HCT116 (cell line): Measurements from ENCODE around the gene FLT4. TPM values are rescaled to one million over a fixed set of nuclear protein-coding genes. Genes with fewer than 3 reads are reported as not detected.

Source experiments
- ATAC-seq: fragments of 200-7000 bp; cut with Tn5 transposase; 2 replicates; pipeline ENCODE4 v1.9.1; 2020; ENCODE audit warnings: mild to moderate bottlenecking, moderate library complexity
- BruUV-seq: library from RNA; stranded (reverse); fragments of 400-500 nt; replicated peaks from 2 replicates; lab custom pipeline; 2021; lab: Mats Ljungman, UMichigan
- CTCF ChIA-PET: fragments of 300-600 bp; sonication (Branson Sonifier 250); formaldehyde crosslinking; loops from one replicate; lab custom pipeline; 2021; ENCODE audit warnings: antibody characterized with exemption; lab: Charles Lee
- POLR2A ChIA-PET: fragments of 300-600, 350-600 bp; sonication (Branson Sonifier 250); formaldehyde crosslinking; loops from one replicate; lab custom pipeline; 2021; ENCODE audit warnings: antibody characterized with exemption; lab: Charles Lee
- RAD21 ChIA-PET, 2 experiments: fragments of 300-600 bp; sonication (Branson Sonifier 250); formaldehyde crosslinking; loops; one replicate each; lab custom pipeline; 2023; ENCODE audit warnings: low total read pairs in 2 of 2; ENCODE audit not compliant: uncharacterized antibody in 2 of 2, unreplicated experiment in 2 of 2, low non-redundant PET in 1 of 2; lab: Charles Lee
- DNase-seq: peaks from one replicate; pipeline ENCODE4 v3.0.0-alpha.2; 2010; ENCODE audit warnings: low read depth, low spot score
- H2AFZ ChIP-seq: fragments of 200-600 bp; shearing (Covaris generic), sonication (generic); 2 replicates; pipeline ENCODE4 v1.6.1; 2017; ENCODE audit warnings: low read depth, mixed run types, mixed read lengths, antibody characterized with exemption, low read length; ENCODE audit not compliant: poor library complexity, severe bottlenecking
- H3K27ac ChIP-seq: 2 replicates; pipeline ENCODE4 v1.5.1; 2012; ENCODE audit warnings: low read depth, low read length
- H3K27me3 ChIP-seq: fragments of 200-600 bp; sonication (generic); 2 replicates; pipeline ENCODE4 v1.6.1; 2016; ENCODE audit warnings: mixed run types, low read length, mixed read lengths; ENCODE audit not compliant: insufficient read depth
- H3K36me3 ChIP-seq, 2 experiments: fragments of 200-500 bp in 1 of 2; fragments of 200-600 bp in 1 of 2; sonication (Bioruptor generic) in 1 of 2; sonication (generic) in 1 of 2; 2 replicates each; pipeline versions ENCODE4 v1.5.1 to v1.6.1; 2014 to 2016; ENCODE audit warnings: low read length in 2 of 2, inconsistent platforms in 1 of 2, mixed read lengths in 1 of 2, mixed run types in 1 of 2; ENCODE audit not compliant: insufficient read depth in 2 of 2, control insufficient read depth in 1 of 2
- H3K4me1 ChIP-seq, 2 experiments: fragments of 200-600 bp in 1 of 2; sonication (generic) in 1 of 2; 2 replicates each; pipeline versions ENCODE4 v1.5.1 to v1.6.1; 2012 to 2017; ENCODE audit warnings: low read length in 2 of 2, inconsistent platforms in 1 of 2, mild to moderate bottlenecking in 1 of 2, mixed read lengths in 1 of 2, mixed run types in 1 of 2, moderate library complexity in 1 of 2; ENCODE audit not compliant: insufficient read depth in 2 of 2, control insufficient read depth in 1 of 2
- H3K4me2 ChIP-seq: fragments of 200-600 bp; sonication (generic); 2 replicates; pipeline ENCODE4 v1.6.1; 2017; ENCODE audit warnings: mixed run types, low read length, mixed read lengths
- H3K4me3 ChIP-seq, 2 experiments: fragments of 200-600 bp in 1 of 2; sonication (generic) in 1 of 2; replicated peaks in 1 of 2; 2 replicates each; pipeline ENCODE4 v1.5.1; 2011 to 2016; ENCODE audit warnings: low read length in 2 of 2, control low read depth in 1 of 2, low read depth in 1 of 2, mild to moderate bottlenecking in 1 of 2, mixed read lengths in 1 of 2, mixed run types in 1 of 2
- H3K79me2 ChIP-seq: fragments of 200-600 bp; sonication (generic); 2 replicates; pipeline ENCODE4 v1.6.1; 2017; ENCODE audit warnings: mild to moderate bottlenecking, mixed run types, low read length, moderate library complexity, mixed read lengths; ENCODE audit not compliant: insufficient read depth
- H3K9ac ChIP-seq: fragments of 200-600 bp; sonication (generic); 2 replicates; pipeline ENCODE4 v1.6.1; 2016; ENCODE audit warnings: low read length, mixed read lengths
- H3K9me2 ChIP-seq: fragments of 200-600 bp; sonication (generic), shearing (Covaris generic); 2 replicates; pipeline ENCODE4 v1.6.1; 2017; ENCODE audit warnings: mixed run types, mild to moderate bottlenecking, moderate library complexity; ENCODE audit not compliant: insufficient read depth
- H3K9me3 ChIP-seq, 2 experiments: fragments of 200-500 bp in 1 of 2; fragments of 200-600 bp in 1 of 2; sonication (Bioruptor generic) in 1 of 2; sonication (generic) in 1 of 2; 2 replicates each; pipeline ENCODE4 v1.6.1; 2014 to 2017; ENCODE audit warnings: low read length in 2 of 2, mixed read lengths in 2 of 2, inconsistent platforms in 1 of 2, low read depth in 1 of 2, mild to moderate bottlenecking in 1 of 2, mixed run types in 1 of 2, moderate library complexity in 1 of 2; ENCODE audit not compliant: control insufficient read depth in 1 of 2, insufficient read depth in 1 of 2
- H4K20me1 ChIP-seq: fragments of 200-600 bp; sonication (generic), shearing (Covaris generic); 2 replicates; pipeline ENCODE4 v1.6.1; 2017; ENCODE audit warnings: mixed run types, mild to moderate bottlenecking, moderate library complexity; ENCODE audit not compliant: insufficient read depth
- CBX3 ChIP-seq: IDR thresholded peaks from 2 replicates; pipeline ENCODE4 v1.6.1; 2012; ENCODE audit warnings: low read depth
- ELF1 ChIP-seq: IDR thresholded peaks from 2 replicates; pipeline ENCODE4 v1.6.1; 2012; ENCODE audit warnings: low read depth, borderline replicate concordance
- EZH2 ChIP-seq: fragments of 200-600 bp; sonication (generic); IDR thresholded peaks from 2 replicates; pipeline ENCODE4 v1.6.1; 2017; ENCODE audit warnings: antibody characterized with exemption, mixed run types
- EZH2phosphoT487 ChIP-seq: fragments of 200-600 bp; IDR thresholded peaks from 2 replicates; pipeline ENCODE4 v1.6.1; 2018; ENCODE audit warnings: antibody characterized with exemption, borderline replicate concordance
- FOSL1 ChIP-seq: IDR thresholded peaks from 2 replicates; pipeline ENCODE4 v1.6.1; 2012; ENCODE audit warnings: low read depth
- JUND ChIP-seq: IDR thresholded peaks from 2 replicates; pipeline ENCODE4 v1.6.1; 2012
- SP1 ChIP-seq: IDR thresholded peaks from 2 replicates; pipeline ENCODE4 v1.6.1; 2012; ENCODE audit warnings: low read depth
- YY1 ChIP-seq: IDR thresholded peaks from 2 replicates; pipeline ENCODE4 v1.6.1; 2011; ENCODE audit warnings: low read length, low read depth, moderate library complexity, mild to moderate bottlenecking; ENCODE audit not compliant: insufficient replicate concordance; ENCODE audit errors: extremely low read depth
- ZFX ChIP-seq: fragments of 450-650 bp; IDR thresholded peaks from 2 replicates; pipeline ENCODE4 v1.6.1; 2017
- intact Hi-C: fragments of 100-400 bp; cut with micrococcal nuclease; formaldehyde crosslinking; loops from 2 replicates; pipeline ENCODE4 v1.10.0; 2022
- total RNA-seq: library from RNA; stranded (reverse); gene quantifications from one replicate; pipeline ENCODE4 v1.2.1, GENCODE V29; 2021; ENCODE audit not compliant: unreplicated experiment
- TF ChIP-seq, protein P1 (sequence below): IDR thresholded peaks from 2 replicates; pipeline ENCODE4 v1.6.1; 2011; ENCODE audit warnings: mild to moderate bottlenecking, low read length, moderate library complexity; ENCODE audit not compliant: insufficient replicate concordance; ENCODE audit errors: extremely low read depth
- TF ChIP-seq, protein P2 (sequence below), 3 experiments: fragments of 200-600 bp in 1 of 3; sonication (generic) in 1 of 3; IDR thresholded peaks in 2 of 3; conservative IDR thresholded peaks in 1 of 3; 2 replicates each; pipeline ENCODE4 v1.5.1; 2012 to 2017; ENCODE audit warnings: low read depth in 2 of 3, low read length in 2 of 3, antibody characterized with exemption in 1 of 3, borderline replicate concordance in 1 of 3, control low read depth in 1 of 3, mild to moderate bottlenecking in 1 of 3, mixed read lengths in 1 of 3, mixed run types in 1 of 3, moderate library complexity in 1 of 3; ENCODE audit not compliant: insufficient read depth in 1 of 3

FLT4 gene
- total RNA-seq, 1 experiment from 2014 or later = 0.17 TPM

DNA sequence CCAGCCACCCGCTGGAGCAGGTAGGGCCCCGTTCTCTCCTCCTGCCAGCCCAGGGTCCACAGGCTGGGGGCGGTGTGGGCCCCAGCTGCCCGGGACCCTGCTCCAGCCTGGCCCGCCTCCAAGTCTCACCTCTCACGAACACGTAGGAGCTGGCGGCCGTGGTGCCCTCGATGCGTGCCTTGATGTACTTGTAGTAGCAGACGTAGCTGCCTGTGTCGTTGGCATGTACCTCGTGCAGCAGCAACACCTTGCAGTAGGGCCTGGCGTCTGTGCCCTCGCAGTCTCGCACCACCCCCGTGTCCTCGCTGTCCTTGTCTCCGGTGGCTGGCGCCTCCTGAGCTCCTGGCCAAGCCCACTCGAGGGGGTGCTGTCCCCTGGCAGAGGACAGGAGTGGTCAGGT lies 19.0 kb downstream of the FLT4 start:
- Histone ChIP-seq H3K4me3 (no peak overlapping the region), H3K27ac (no peak overlapping the region), H3K79me2 (no peaks in the 10 kb centered on the region), H3K9ac (no peak overlapping the region), H4K20me1 (no peaks in the 10 kb centered on the region), H3K4me2 (no peak overlapping the region)
- intact Hi-C loops = no loop called here
- ChIA-PET RAD21 (no interaction called here), POLR2A (no interaction called here), CTCF (no interaction called here)
- DNase-seq (no peak), ATAC-seq (no peak)
- TF ChIP-seq EZH2phosphoT487 (no peak), FOSL1 (no peak), ZFX (no peak), SP1 (no peak), YY1 (no peak)
- TF ChIP-seq, protein P1, sequence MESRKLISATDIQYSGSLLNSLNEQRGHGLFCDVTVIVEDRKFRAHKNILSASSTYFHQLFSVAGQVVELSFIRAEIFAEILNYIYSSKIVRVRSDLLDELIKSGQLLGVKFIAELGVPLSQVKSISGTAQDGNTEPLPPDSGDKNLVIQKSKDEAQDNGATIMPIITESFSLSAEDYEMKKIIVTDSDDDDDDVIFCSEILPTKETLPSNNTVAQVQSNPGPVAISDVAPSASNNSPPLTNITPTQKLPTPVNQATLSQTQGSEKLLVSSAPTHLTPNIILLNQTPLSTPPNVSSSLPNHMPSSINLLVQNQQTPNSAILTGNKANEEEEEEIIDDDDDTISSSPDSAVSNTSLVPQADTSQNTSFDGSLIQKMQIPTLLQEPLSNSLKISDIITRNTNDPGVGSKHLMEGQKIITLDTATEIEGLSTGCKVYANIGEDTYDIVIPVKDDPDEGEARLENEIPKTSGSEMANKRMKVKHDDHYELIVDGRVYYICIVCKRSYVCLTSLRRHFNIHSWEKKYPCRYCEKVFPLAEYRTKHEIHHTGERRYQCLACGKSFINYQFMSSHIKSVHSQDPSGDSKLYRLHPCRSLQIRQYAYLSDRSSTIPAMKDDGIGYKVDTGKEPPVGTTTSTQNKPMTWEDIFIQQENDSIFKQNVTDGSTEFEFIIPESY = no peak
- TF ChIP-seq, all 23 proteins: peak for 0
- no peaks in the 10 kb centered on the region for H3K9me2 ChIP-seq
- no TSS peak for BruUV-seq
- H3K9me3 ChIP-seq = no peaks in the 10 kb centered on the region
- H3K36me3 ChIP-seq = no peaks in the 10 kb centered on the region
- no peaks in the 10 kb centered on the region for H3K4me1 ChIP-seq
- no peaks in the 10 kb centered on the region for H3K27me3 ChIP-seq
- no peak overlapping the region for H2AFZ ChIP-seq

DNA sequence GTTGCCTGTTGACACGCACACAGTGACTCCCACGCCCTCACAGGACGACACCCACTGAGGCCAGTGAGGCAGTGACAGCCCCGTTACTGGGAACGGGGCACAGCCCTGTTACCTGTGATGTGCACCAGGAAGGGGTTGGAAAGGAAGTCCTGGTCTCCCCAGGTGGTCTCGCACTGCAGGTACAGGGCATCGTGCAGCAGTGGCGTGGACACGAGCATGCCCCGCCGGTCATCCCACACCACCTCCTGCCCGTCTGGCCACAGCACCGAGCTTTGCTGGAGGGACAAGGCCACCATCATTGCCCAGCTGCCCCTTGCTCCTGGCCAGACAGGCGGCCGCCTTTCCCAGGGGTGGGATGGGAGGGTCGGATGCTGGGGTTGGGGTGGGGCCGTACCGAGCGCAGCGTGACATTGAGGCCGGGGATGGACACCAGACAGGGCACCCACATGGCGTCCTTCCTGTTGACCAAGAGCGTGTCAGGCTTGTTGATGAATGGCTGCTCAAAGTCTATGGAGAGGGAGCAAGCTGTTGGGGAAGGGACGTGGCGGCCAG lies 19.5 kb downstream of the FLT4 start:
- ChIA-PET RAD21 (no interaction called here), POLR2A (no interaction called here), CTCF (no interaction called here)
- H3K9me3 ChIP-seq = no peaks in the 10 kb centered on the region
- intact Hi-C loops = no loop called here
- no peaks in the 10 kb centered on the region for H3K4me1 ChIP-seq
- no peaks in the 10 kb centered on the region for H3K27me3 ChIP-seq
- ATAC-seq (no peak), DNase-seq (no peak)
- H3K4me3 ChIP-seq = no peak overlapping the region
- H3K9ac ChIP-seq = no peak overlapping the region
- no peak overlapping the region for H2AFZ ChIP-seq
- H3K79me2 ChIP-seq = no peaks in the 10 kb centered on the region
- no peaks in the 10 kb centered on the region for H3K36me3 ChIP-seq
- TF ChIP-seq EZH2 = no peak
- TF ChIP-seq ZFX = no peak
- TF ChIP-seq CBX3 = no peak
- TF ChIP-seq, protein P2, sequence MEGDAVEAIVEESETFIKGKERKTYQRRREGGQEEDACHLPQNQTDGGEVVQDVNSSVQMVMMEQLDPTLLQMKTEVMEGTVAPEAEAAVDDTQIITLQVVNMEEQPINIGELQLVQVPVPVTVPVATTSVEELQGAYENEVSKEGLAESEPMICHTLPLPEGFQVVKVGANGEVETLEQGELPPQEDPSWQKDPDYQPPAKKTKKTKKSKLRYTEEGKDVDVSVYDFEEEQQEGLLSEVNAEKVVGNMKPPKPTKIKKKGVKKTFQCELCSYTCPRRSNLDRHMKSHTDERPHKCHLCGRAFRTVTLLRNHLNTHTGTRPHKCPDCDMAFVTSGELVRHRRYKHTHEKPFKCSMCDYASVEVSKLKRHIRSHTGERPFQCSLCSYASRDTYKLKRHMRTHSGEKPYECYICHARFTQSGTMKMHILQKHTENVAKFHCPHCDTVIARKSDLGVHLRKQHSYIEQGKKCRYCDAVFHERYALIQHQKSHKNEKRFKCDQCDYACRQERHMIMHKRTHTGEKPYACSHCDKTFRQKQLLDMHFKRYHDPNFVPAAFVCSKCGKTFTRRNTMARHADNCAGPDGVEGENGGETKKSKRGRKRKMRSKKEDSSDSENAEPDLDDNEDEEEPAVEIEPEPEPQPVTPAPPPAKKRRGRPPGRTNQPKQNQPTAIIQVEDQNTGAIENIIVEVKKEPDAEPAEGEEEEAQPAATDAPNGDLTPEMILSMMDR (IDR thresholded peaks at IDR 0.05 in 2 of 3, conservative IDR thresholded peaks at IDR 0.05 in 1 of 3; ENCODE audit: borderline replicate concordance in 1 of 3, insufficient read depth in 1 of 3, low read depth in 2 of 3, low read length in 2 of 3) = no peak
- no peak for TF ChIP-seq ELF1
- no peak for TF ChIP-seq JUND
- no peak for TF ChIP-seq FOSL1
- TF ChIP-seq, protein P1 = no peak
- no peaks in the 10 kb centered on the region for H4K20me1 ChIP-seq
- no peak overlapping the region for H3K27ac ChIP-seq
- no TSS peak for BruUV-seq
- H3K4me2 ChIP-seq = no peak overlapping the region
- H3K9me2 ChIP-seq = no peaks in the 10 kb centered on the region
